ENCODE measurements around the gene CDX1.
"Not testable (repeated sequence)": the region's sequence is repeated elsewhere in the genome, so short reads cannot be mapped to it uniquely, and the experiment has no call there.

The CDX1 gene

GRCh38 chr5:150210644-150211043 is 44.1 kb downstream of the CDX1 start:
- DNase-seq, result no peak

GRCh38 chr5:150211156-150212030 is 44.8 kb downstream of the CDX1 start:
- DNase-seq, result no peak

- DNase-seq, result no peak
Observed at GRCh38 chr5:150213530-150213929, 47.0 kb downstream of the CDX1 start.

- DNase-seq, result no peak
Observed at GRCh38 chr5:150214289-150214688, 47.7 kb downstream of the CDX1 start.

- DNase-seq, result no peak
Observed at GRCh38 chr5:150215979-150216944, 49.7 kb downstream of the CDX1 start.

- DNase-seq, result no peak
Observed at GRCh38 chr5:150217038-150217437, 50.5 kb downstream of the CDX1 start.

GRCh38 chr5:150217873-150218692 is 51.5 kb downstream of the CDX1 start:
- peak; percentile 55 to 65 for DNase-seq

GRCh38 chr5:150218693-150219035 is 52.1 kb downstream of the CDX1 start:
- DNase-seq, result no peak

GRCh38 chr5:150219142-150219541 is 52.6 kb downstream of the CDX1 start:
- DNase-seq, result no peak

GRCh38 chr5:150219861-150220260 is 53.3 kb downstream of the CDX1 start:
- DNase-seq, result no peak

GRCh38 chr5:150221471-150221870 is 54.9 kb downstream of the CDX1 start:
- no peak for DNase-seq

GRCh38 chr5:150222906-150223305 is 56.3 kb downstream of the CDX1 start:
- no peak for DNase-seq

GRCh38 chr5:150223474-150223873 is 56.9 kb downstream of the CDX1 start:
- DNase-seq, result no peak

GRCh38 chr5:150224483-150225027 is 58.0 kb downstream of the CDX1 start:
- DNase-seq, result no peak

- DNase-seq, result no peak
Observed at GRCh38 chr5:150227036-150227435, 60.5 kb downstream of the CDX1 start.

GRCh38 chr5:150227606-150228273 is 61.2 kb downstream of the CDX1 start:
- no peak for DNase-seq

- DNase-seq, result no peak
Observed at GRCh38 chr5:150229571-150229970, 63.0 kb downstream of the CDX1 start.

- DNase-seq, result no peak
Observed at GRCh38 chr5:150230842-150231241, 64.3 kb downstream of the CDX1 start.

GRCh38 chr5:150233706-150234105 is 67.1 kb downstream of the CDX1 start:
- DNase-seq, result not testable (repeated sequence)
